Kidney (tissue), 14 donors: ENCODE measurements around the gene NEK7. TPM values are rescaled to one million over a fixed set of nuclear protein-coding genes. Genes with fewer than 3 reads are reported as not detected.
"Not testable (repeated sequence)": the region's sequence is repeated elsewhere in the genome, so short reads cannot be mapped to it uniquely, and the experiment has no call there.

Experiments used
- DNase-seq, 5 donors: peaks; one replicate each; pipeline ENCODE4 v3.0.0-alpha.2; 2013 to 2020
- FAIRE-seq: peaks from 2 replicates; lab custom pipeline; 2012; peaks lifted over from hg19 to GRCh38; lab: Jason Lieb, UNC
- H3K27ac ChIP-seq, 2 donors: one replicate each; pipeline ENCODE4 v1.7.0; 2013; ENCODE audit warnings: low read depth in 2 of 2, low read length in 2 of 2, inconsistent platforms in 1 of 2
- H3K27me3 ChIP-seq: one replicate; pipeline ENCODE4 v1.7.1; 2013; ENCODE audit warnings: low read length, inconsistent platforms; ENCODE audit not compliant: control insufficient read depth, insufficient read depth
- H3K36me3 ChIP-seq, 3 donors: one replicate each; pipeline versions ENCODE4 v1.7.0 to v1.7.1; 2013; ENCODE audit warnings: low read length in 3 of 3, control low read depth in 1 of 3, inconsistent platforms in 1 of 3; ENCODE audit not compliant: insufficient read depth in 3 of 3, control insufficient read depth in 2 of 3
- H3K4me1 ChIP-seq, 3 donors: one replicate each; pipeline versions ENCODE4 v1.7.0 to v1.7.1; 2013; ENCODE audit warnings: low read length in 3 of 3, inconsistent platforms in 1 of 3, low read depth in 1 of 3; ENCODE audit not compliant: control insufficient read depth in 2 of 3, insufficient read depth in 2 of 3
- H3K4me3 ChIP-seq, 3 donors: one replicate each; pipeline versions ENCODE4 v1.7.0 to v1.8.1; 2013; ENCODE audit warnings: low read length in 3 of 3, control low read depth in 1 of 3, inconsistent platforms in 1 of 3
- H3K9ac ChIP-seq, 3 donors: one replicate each; pipeline versions ENCODE4 v1.7.0 to v1.7.1; 2013; ENCODE audit warnings: low read length in 3 of 3, control low read depth in 1 of 3, inconsistent platforms in 1 of 3
- H3K9me3 ChIP-seq, 3 donors: one replicate each; pipeline versions ENCODE4 v1.7.0 to v1.7.1; 2013; ENCODE audit warnings: low read length in 3 of 3, control low read depth in 1 of 3, inconsistent platforms in 1 of 3; ENCODE audit not compliant: control insufficient read depth in 2 of 3, insufficient read depth in 1 of 3
- intact Hi-C: fragments of 100-400 bp; cut with DNase I; formaldehyde crosslinking; loops from one replicate; pipeline ENCODE4 v1.11.1; 2022
- polyA plus RNA-seq: library from polyadenylated mRNA; stranded (reverse); fragments of 350-450 nt; fragmentation: Illumina TruSeq; extraction: RNeasy Lipid Tissue Mini Kit (QIAGEN cat#74804); gene quantifications from one replicate; pipeline ENCODE4 v1.2.3, GENCODE V29; 2014; ENCODE audit warnings: low read depth, low replicate concordance; ENCODE audit not compliant: insufficient read depth
- total RNA-seq: library from RNA; stranded (reverse); fragmentation: NEBNext Ultra II Directional; extraction: Animal tissue kit (Norgen Biotek cat#: 25700); gene quantifications from one replicate; pipeline ENCODE4 v1.2.1, GENCODE V29; 2021
- TF ChIP-seq, protein P1 (sequence below): IDR thresholded peaks from 3 replicates; pipeline ENCODE4 v1.5.1; 2012; ENCODE audit warnings: mild to moderate bottlenecking, moderate library complexity, borderline replicate concordance; ENCODE audit not compliant: insufficient read depth; ENCODE audit errors: extremely low read depth
- donor health status: control.
- donor health status: control.
- donor health status: control.
- donor health status: control.
- donor health status: control.
- donor health status: DM: yes; HTN: yes; CAD: no.
- donor health status: Normal renal cell carcinoma (clear cell type).

The NEK7 gene
- total and polyA plus RNA-seq, 2 donors from 2014 or later = 17.3 to 65.5 TPM

DNA sequence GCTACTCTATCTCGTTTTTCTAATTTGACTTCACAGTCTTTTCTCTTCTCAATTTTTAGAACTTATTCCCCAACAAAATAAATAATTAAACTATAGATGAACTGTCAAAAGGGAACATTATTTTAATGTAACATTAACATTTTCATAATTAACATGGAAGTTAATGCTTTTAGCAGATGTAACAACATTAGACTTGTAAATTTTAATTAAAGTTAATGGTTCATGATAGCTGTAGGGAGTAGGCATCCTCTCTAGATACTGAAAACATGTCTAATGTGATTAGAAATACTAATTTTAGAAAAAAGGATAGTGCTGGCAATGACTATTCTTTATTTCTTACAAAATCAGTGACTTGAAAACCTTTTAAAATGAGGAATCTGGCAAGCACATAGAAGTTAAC lies 32.1 kb upstream of the NEK7 start:
- H3K9me3 ChIP-seq = no peaks in the 10 kb centered on the region
- no peaks in the 10 kb centered on the region for H3K27me3 ChIP-seq
- H3K36me3 ChIP-seq = no peaks in the 10 kb centered on the region
- H3K27ac ChIP-seq = no peak overlapping the region
- H3K4me1 ChIP-seq = peaks cover 0 to 5% (median 0%) of the 10 kb centered on the region in 3 donors
- TF ChIP-seq, protein P1, sequence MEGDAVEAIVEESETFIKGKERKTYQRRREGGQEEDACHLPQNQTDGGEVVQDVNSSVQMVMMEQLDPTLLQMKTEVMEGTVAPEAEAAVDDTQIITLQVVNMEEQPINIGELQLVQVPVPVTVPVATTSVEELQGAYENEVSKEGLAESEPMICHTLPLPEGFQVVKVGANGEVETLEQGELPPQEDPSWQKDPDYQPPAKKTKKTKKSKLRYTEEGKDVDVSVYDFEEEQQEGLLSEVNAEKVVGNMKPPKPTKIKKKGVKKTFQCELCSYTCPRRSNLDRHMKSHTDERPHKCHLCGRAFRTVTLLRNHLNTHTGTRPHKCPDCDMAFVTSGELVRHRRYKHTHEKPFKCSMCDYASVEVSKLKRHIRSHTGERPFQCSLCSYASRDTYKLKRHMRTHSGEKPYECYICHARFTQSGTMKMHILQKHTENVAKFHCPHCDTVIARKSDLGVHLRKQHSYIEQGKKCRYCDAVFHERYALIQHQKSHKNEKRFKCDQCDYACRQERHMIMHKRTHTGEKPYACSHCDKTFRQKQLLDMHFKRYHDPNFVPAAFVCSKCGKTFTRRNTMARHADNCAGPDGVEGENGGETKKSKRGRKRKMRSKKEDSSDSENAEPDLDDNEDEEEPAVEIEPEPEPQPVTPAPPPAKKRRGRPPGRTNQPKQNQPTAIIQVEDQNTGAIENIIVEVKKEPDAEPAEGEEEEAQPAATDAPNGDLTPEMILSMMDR = no peak
- intact Hi-C loops = no loop called here
- DNase-seq = no peak
- H3K9ac ChIP-seq = no peak overlapping the region
- no peak for FAIRE-seq
- no peak overlapping the region for H3K4me3 ChIP-seq

DNA sequence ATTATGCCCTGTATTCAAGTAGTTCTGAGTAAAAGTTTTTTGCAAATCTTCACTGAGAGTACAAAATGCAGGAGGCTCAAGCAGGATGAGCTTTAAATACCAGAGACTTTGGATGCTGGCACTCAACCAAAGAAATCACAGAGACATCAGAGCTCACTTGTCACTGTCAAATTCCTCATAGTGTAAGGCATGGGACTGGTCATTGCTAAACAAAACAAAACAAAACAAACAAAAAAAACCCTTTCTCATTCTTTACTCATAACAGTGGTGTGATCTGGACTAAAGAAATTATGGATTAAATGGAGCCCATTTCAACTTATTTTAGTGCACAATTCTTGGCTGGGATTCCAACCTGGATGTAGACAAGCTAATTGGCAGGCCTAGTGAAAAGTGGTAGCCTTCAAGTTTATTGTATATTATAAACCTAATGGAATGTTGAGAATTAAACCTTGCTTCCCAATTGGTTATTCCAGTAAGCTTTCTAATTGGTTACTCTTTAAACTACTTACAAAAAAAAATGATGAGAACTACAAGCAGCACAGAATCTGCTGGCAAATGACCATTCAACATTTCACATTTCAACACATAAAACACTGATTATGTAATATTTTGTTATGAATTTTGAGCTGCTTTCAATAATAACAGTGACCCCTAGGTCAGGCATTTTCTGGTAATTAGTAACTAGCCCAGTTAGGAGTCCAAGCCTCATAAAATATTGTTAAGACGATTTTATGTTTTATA lies 30.6 kb upstream of the NEK7 start:
- peak; percentile 38 for FAIRE-seq
- Histone ChIP-seq H3K4me3 (no peak overlapping the region), H3K27ac (no peak overlapping the region), H3K9ac (no peak overlapping the region), H3K4me1 (peaks cover 0 to 5% (median 0%) of the 10 kb centered on the region in 3 donors), H3K27me3 (no peaks in the 10 kb centered on the region), H3K9me3 (no peaks in the 10 kb centered on the region), H3K36me3 (no peaks in the 10 kb centered on the region)
- DNase-seq = peak in 2 of 5 donors; percentile 16 to 48
- intact Hi-C loops = no loop called here
- TF ChIP-seq, protein P1 = no peak

DNA sequence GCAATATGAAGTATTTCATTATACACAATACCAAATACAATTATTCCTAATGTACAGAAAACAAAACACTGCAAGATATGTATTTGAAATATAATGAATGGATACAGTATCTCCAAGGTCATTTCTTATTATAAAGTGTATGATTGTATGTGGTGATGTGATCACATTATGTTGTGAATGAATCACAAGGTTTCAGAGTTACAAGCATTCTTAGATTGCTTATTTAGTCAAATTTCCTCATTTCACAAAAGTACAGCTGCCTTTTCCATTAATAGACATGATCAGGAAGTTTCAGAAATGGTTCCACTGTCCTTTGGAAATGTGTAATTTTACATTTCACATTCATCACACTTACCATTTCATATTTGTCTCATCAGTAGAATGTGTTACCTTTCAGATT lies 28.3 kb upstream of the NEK7 start:
- no peak overlapping the region for H3K27ac ChIP-seq
- H3K4me1 ChIP-seq = peaks cover 0 to 5% (median 0%) of the 10 kb centered on the region in 3 donors
- H3K4me3 ChIP-seq = no peak overlapping the region
- H3K27me3 ChIP-seq = no peaks in the 10 kb centered on the region
- FAIRE-seq (no peak), DNase-seq (no peak)
- TF ChIP-seq, protein P1 = no peak
- no peaks in the 10 kb centered on the region for H3K36me3 ChIP-seq
- intact Hi-C loops = no loop called here
- no peaks in the 10 kb centered on the region for H3K9me3 ChIP-seq
- no peak overlapping the region for H3K9ac ChIP-seq

DNA sequence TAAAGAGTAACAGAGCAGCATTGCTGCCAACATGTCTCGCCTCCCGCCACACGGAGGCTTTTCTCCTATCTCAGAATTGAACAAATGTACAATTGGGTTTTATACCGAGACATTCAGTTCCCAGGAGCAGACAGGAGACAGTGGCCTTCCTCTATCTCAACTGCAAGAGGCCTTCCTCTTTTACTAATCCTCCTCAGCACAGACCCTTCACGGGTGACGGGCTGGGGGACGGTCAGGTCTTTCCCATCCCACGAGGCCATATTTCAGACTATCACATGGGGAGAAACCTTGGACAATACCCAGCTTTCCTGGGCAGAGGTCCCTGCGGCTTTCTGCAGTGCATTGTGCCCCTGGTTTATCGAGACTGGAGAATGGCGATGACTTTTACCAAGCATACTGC lies 26.7 kb upstream of the NEK7 start:
- DNase-seq = peak in 1 of 5 donors; percentile 53
- intact Hi-C loops, H3K9me3 ChIP-seq, H3K9ac ChIP-seq, H3K4me3 ChIP-seq, H3K36me3 ChIP-seq, H3K4me1 ChIP-seq, H3K27me3 ChIP-seq, FAIRE-seq, H3K27ac ChIP-seq: not testable (repeated sequence)
